HCT116 (cell line): ENCODE data around the gene GNPTAB. TPM values are rescaled to one million over a fixed set of nuclear protein-coding genes. Genes with fewer than 3 reads are reported as not detected.

Source experiments
- ATAC-seq: fragments of 200-7000 bp; cut with Tn5 transposase; 2 replicates; pipeline ENCODE4 v1.9.1; 2020; ENCODE audit warnings: mild to moderate bottlenecking, moderate library complexity
- BruUV-seq: library from RNA; stranded (reverse); fragments of 400-500 nt; replicated peaks from 2 replicates; lab custom pipeline; 2021; lab: Mats Ljungman, UMichigan
- CTCF ChIA-PET: fragments of 300-600 bp; sonication (Branson Sonifier 250); formaldehyde crosslinking; loops from one replicate; lab custom pipeline; 2021; ENCODE audit warnings: antibody characterized with exemption; lab: Charles Lee
- POLR2A ChIA-PET: fragments of 300-600, 350-600 bp; sonication (Branson Sonifier 250); formaldehyde crosslinking; loops from one replicate; lab custom pipeline; 2021; ENCODE audit warnings: antibody characterized with exemption; lab: Charles Lee
- RAD21 ChIA-PET, 2 experiments: fragments of 300-600 bp; sonication (Branson Sonifier 250); formaldehyde crosslinking; loops; one replicate each; lab custom pipeline; 2023; ENCODE audit warnings: low total read pairs in 2 of 2; ENCODE audit not compliant: uncharacterized antibody in 2 of 2, unreplicated experiment in 2 of 2, low non-redundant PET in 1 of 2; lab: Charles Lee
- DNase-seq: peaks from one replicate; pipeline ENCODE4 v3.0.0-alpha.2; 2010; ENCODE audit warnings: low read depth, low spot score
- H2AFZ ChIP-seq: fragments of 200-600 bp; shearing (Covaris generic), sonication (generic); 2 replicates; pipeline ENCODE4 v1.6.1; 2017; ENCODE audit warnings: low read depth, mixed run types, mixed read lengths, antibody characterized with exemption, low read length; ENCODE audit not compliant: poor library complexity, severe bottlenecking
- H3K27ac ChIP-seq: 2 replicates; pipeline ENCODE4 v1.5.1; 2012; ENCODE audit warnings: low read depth, low read length
- H3K27me3 ChIP-seq: fragments of 200-600 bp; sonication (generic); 2 replicates; pipeline ENCODE4 v1.6.1; 2016; ENCODE audit warnings: mixed run types, low read length, mixed read lengths; ENCODE audit not compliant: insufficient read depth
- H3K36me3 ChIP-seq, 2 experiments: fragments of 200-500 bp in 1 of 2; fragments of 200-600 bp in 1 of 2; sonication (Bioruptor generic) in 1 of 2; sonication (generic) in 1 of 2; 2 replicates each; pipeline versions ENCODE4 v1.5.1 to v1.6.1; 2014 to 2016; ENCODE audit warnings: low read length in 2 of 2, inconsistent platforms in 1 of 2, mixed read lengths in 1 of 2, mixed run types in 1 of 2; ENCODE audit not compliant: insufficient read depth in 2 of 2, control insufficient read depth in 1 of 2
- H3K4me1 ChIP-seq, 2 experiments: fragments of 200-600 bp in 1 of 2; sonication (generic) in 1 of 2; 2 replicates each; pipeline versions ENCODE4 v1.5.1 to v1.6.1; 2012 to 2017; ENCODE audit warnings: low read length in 2 of 2, inconsistent platforms in 1 of 2, mild to moderate bottlenecking in 1 of 2, mixed read lengths in 1 of 2, mixed run types in 1 of 2, moderate library complexity in 1 of 2; ENCODE audit not compliant: insufficient read depth in 2 of 2, control insufficient read depth in 1 of 2
- H3K4me2 ChIP-seq: fragments of 200-600 bp; sonication (generic); 2 replicates; pipeline ENCODE4 v1.6.1; 2017; ENCODE audit warnings: mixed run types, low read length, mixed read lengths
- H3K4me3 ChIP-seq, 2 experiments: fragments of 200-600 bp in 1 of 2; sonication (generic) in 1 of 2; replicated peaks in 1 of 2; 2 replicates each; pipeline ENCODE4 v1.5.1; 2011 to 2016; ENCODE audit warnings: low read length in 2 of 2, control low read depth in 1 of 2, low read depth in 1 of 2, mild to moderate bottlenecking in 1 of 2, mixed read lengths in 1 of 2, mixed run types in 1 of 2
- H3K79me2 ChIP-seq: fragments of 200-600 bp; sonication (generic); 2 replicates; pipeline ENCODE4 v1.6.1; 2017; ENCODE audit warnings: mild to moderate bottlenecking, mixed run types, low read length, moderate library complexity, mixed read lengths; ENCODE audit not compliant: insufficient read depth
- H3K9ac ChIP-seq: fragments of 200-600 bp; sonication (generic); 2 replicates; pipeline ENCODE4 v1.6.1; 2016; ENCODE audit warnings: low read length, mixed read lengths
- H3K9me2 ChIP-seq: fragments of 200-600 bp; sonication (generic), shearing (Covaris generic); 2 replicates; pipeline ENCODE4 v1.6.1; 2017; ENCODE audit warnings: mixed run types, mild to moderate bottlenecking, moderate library complexity; ENCODE audit not compliant: insufficient read depth
- H3K9me3 ChIP-seq, 2 experiments: fragments of 200-500 bp in 1 of 2; fragments of 200-600 bp in 1 of 2; sonication (Bioruptor generic) in 1 of 2; sonication (generic) in 1 of 2; 2 replicates each; pipeline ENCODE4 v1.6.1; 2014 to 2017; ENCODE audit warnings: low read length in 2 of 2, mixed read lengths in 2 of 2, inconsistent platforms in 1 of 2, low read depth in 1 of 2, mild to moderate bottlenecking in 1 of 2, mixed run types in 1 of 2, moderate library complexity in 1 of 2; ENCODE audit not compliant: control insufficient read depth in 1 of 2, insufficient read depth in 1 of 2
- H4K20me1 ChIP-seq: fragments of 200-600 bp; sonication (generic), shearing (Covaris generic); 2 replicates; pipeline ENCODE4 v1.6.1; 2017; ENCODE audit warnings: mixed run types, mild to moderate bottlenecking, moderate library complexity; ENCODE audit not compliant: insufficient read depth
- CBX3 ChIP-seq: IDR thresholded peaks from 2 replicates; pipeline ENCODE4 v1.6.1; 2012; ENCODE audit warnings: low read depth
- CEBPB ChIP-seq: IDR thresholded peaks from 2 replicates; pipeline ENCODE4 v1.6.1; 2012; ENCODE audit warnings: low read depth
- CTCF ChIP-seq, 3 experiments: fragments of 200-600 bp in 1 of 3; sonication (generic) in 1 of 3; IDR thresholded peaks in 2 of 3; conservative IDR thresholded peaks in 1 of 3; 2 replicates each; pipeline ENCODE4 v1.5.1; 2012 to 2017; ENCODE audit warnings: low read depth in 2 of 3, low read length in 2 of 3, antibody characterized with exemption in 1 of 3, borderline replicate concordance in 1 of 3, control low read depth in 1 of 3, mild to moderate bottlenecking in 1 of 3, mixed read lengths in 1 of 3, mixed run types in 1 of 3, moderate library complexity in 1 of 3; ENCODE audit not compliant: insufficient read depth in 1 of 3
- EGR1 ChIP-seq: IDR thresholded peaks from 2 replicates; pipeline ENCODE4 v1.6.1; 2012; ENCODE audit warnings: low read depth
- ELF1 ChIP-seq: IDR thresholded peaks from 2 replicates; pipeline ENCODE4 v1.6.1; 2012; ENCODE audit warnings: low read depth, borderline replicate concordance
- EZH2 ChIP-seq: fragments of 200-600 bp; sonication (generic); IDR thresholded peaks from 2 replicates; pipeline ENCODE4 v1.6.1; 2017; ENCODE audit warnings: antibody characterized with exemption, mixed run types
- EZH2phosphoT487 ChIP-seq: fragments of 200-600 bp; IDR thresholded peaks from 2 replicates; pipeline ENCODE4 v1.6.1; 2018; ENCODE audit warnings: antibody characterized with exemption, borderline replicate concordance
- FOSL1 ChIP-seq: IDR thresholded peaks from 2 replicates; pipeline ENCODE4 v1.6.1; 2012; ENCODE audit warnings: low read depth
- JUND ChIP-seq: IDR thresholded peaks from 2 replicates; pipeline ENCODE4 v1.6.1; 2012
- MAX ChIP-seq: IDR thresholded peaks from 2 replicates; pipeline ENCODE4 v1.6.1; 2012
- POLR2A ChIP-seq: IDR thresholded peaks from 2 replicates; pipeline ENCODE4 v1.7.0; 2011; ENCODE audit warnings: borderline replicate concordance; ENCODE audit not compliant: insufficient read depth, insufficient read length; ENCODE audit errors: extremely low read depth
- POLR2AphosphoS5 ChIP-seq: IDR thresholded peaks from 2 replicates; pipeline ENCODE4 v1.6.1; 2011; ENCODE audit warnings: mild to moderate bottlenecking, low read depth, low read length, moderate library complexity
- RAD21 ChIP-seq: IDR thresholded peaks from 2 replicates; pipeline ENCODE4 v1.6.1; 2012; ENCODE audit warnings: low read depth, mild to moderate bottlenecking
- SIN3A ChIP-seq: IDR thresholded peaks from 2 replicates; pipeline ENCODE4 v1.6.1; 2012; ENCODE audit warnings: low read depth
- SP1 ChIP-seq: IDR thresholded peaks from 2 replicates; pipeline ENCODE4 v1.6.1; 2012; ENCODE audit warnings: low read depth
- SRF ChIP-seq: IDR thresholded peaks from 2 replicates; pipeline ENCODE4 v1.6.1; 2012; ENCODE audit warnings: low read depth
- TCF7L2 ChIP-seq: IDR thresholded peaks from 2 replicates; pipeline ENCODE4 v1.7.0; 2011; ENCODE audit warnings: borderline replicate concordance, inconsistent platforms; ENCODE audit not compliant: insufficient read depth, insufficient read length; ENCODE audit errors: extremely low read depth
- YY1 ChIP-seq: IDR thresholded peaks from 2 replicates; pipeline ENCODE4 v1.6.1; 2011; ENCODE audit warnings: low read length, low read depth, moderate library complexity, mild to moderate bottlenecking; ENCODE audit not compliant: insufficient replicate concordance; ENCODE audit errors: extremely low read depth
- intact Hi-C: fragments of 100-400 bp; cut with micrococcal nuclease; formaldehyde crosslinking; loops from 2 replicates; pipeline ENCODE4 v1.10.0; 2022
- total RNA-seq: library from RNA; stranded (reverse); gene quantifications from one replicate; pipeline ENCODE4 v1.2.1, GENCODE V29; 2021; ENCODE audit not compliant: unreplicated experiment

GNPTAB gene
- total RNA-seq, 1 experiment from 2014 or later: 41.4 TPM

GRCh38 chr12:101859664-101860607 lies 29.2 kb upstream of the GNPTAB start:
- Histone ChIP-seq H3K9me2 (no peaks in the 10 kb centered on the region), H3K4me1 (peaks cover 4 to 9% of the 10 kb centered on the region in 2 experiments; a peak in 2 of 4 replicates), H3K4me3 (no peak overlapping the region), H3K36me3 (no peaks in the 10 kb centered on the region), H4K20me1 (no peaks in the 10 kb centered on the region), H3K27me3 (no peaks in the 10 kb centered on the region), H2AFZ (no peak overlapping the region), H3K4me2 (no peak overlapping the region), H3K9me3 (no peaks in the 10 kb centered on the region), H3K9ac (no peak overlapping the region), H3K79me2 (no peaks in the 10 kb centered on the region), H3K27ac (no peak overlapping the region)
- ChIA-PET CTCF (no interaction called here), RAD21 (no interaction called here), POLR2A (no interaction called here)
- intact Hi-C loops: no loop called here
- DNase-seq: no peak
- ATAC-seq: no peak
- no peak for TF ChIP-seq SRF
- TF ChIP-seq CEBPB: no peak
- TF ChIP-seq ELF1: no peak
- TF ChIP-seq CBX3: no peak
- TF ChIP-seq CTCF (IDR thresholded peaks at IDR 0.05 in 2 of 3, conservative IDR thresholded peaks at IDR 0.05 in 1 of 3; ENCODE audit: borderline replicate concordance in 1 of 3, insufficient read depth in 1 of 3, low read depth in 2 of 3, low read length in 2 of 3): no peak
- TF ChIP-seq MAX: no peak
- TF ChIP-seq EZH2phosphoT487: no peak
- no peak for TF ChIP-seq POLR2AphosphoS5
- TF ChIP-seq YY1: no peak
- no peak for TF ChIP-seq RAD21
- TF ChIP-seq SP1: no peak
- TF ChIP-seq EGR1: no peak
- no peak for TF ChIP-seq JUND
- no peak for TF ChIP-seq FOSL1
- TF ChIP-seq EZH2: no peak
- no peak for TF ChIP-seq SIN3A
- no peak for TF ChIP-seq TCF7L2
- TF ChIP-seq POLR2A: no peak
- BruUV-seq: no TSS peak
